Measurements from ENCODE around the gene DLEC1.

Gene DLEC1

DNA sequence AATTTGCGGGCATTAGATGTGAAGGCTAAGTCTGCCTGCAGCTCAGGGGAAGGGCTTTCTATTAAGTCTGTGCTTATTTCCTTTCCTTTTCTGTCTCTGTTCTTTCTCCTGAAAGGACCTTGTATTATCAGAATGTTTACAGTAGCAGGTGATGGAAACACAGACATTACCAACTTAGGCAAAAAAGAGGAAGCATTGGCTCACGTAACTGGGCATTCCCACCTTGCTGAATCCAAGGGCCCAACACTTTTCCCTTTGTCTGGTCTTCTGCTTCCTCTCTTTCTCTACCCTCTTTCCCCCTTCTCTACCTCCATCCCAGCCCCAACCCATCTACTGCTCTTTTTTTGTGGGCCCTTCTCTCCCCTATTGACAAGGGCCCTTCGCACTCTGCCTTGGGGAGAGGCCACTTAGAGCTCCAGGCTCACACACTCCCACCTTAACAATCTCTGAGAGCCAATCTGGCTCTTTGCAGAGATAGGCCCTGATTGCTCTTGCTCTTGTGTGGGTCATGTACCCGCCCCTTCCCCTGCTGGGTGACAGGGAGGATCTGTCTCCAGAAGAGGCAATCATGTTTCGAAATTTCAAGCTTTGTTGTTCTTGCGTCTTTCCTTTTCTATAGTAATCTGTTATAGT is 62.9 kb downstream of the DLEC1 start:
- Histone ChIP-seq H3K4me2 (ENCODE audit: low read depth, low read length, poor library complexity, severe bottlenecking) (no peak overlapping the region), H3K36me3 (ENCODE audit: insufficient read depth, low read length) (no peaks in the 10 kb centered on the region), H3K9ac (ENCODE audit: low read depth, low read length, poor library complexity, severe bottlenecking) (no peak overlapping the region), H3K79me2 (ENCODE audit: insufficient read depth, low read length) (no peaks in the 10 kb centered on the region), H3K27me3 (ENCODE audit: insufficient read depth, low read length, poor library complexity, severe bottlenecking) (no peaks in the 10 kb centered on the region), H3K9me3 (ENCODE audit: insufficient read depth, low read depth, low read length) (peaks cover 5% of the 10 kb centered on the region; the same call in 1 of the 2 replicates), H2AFZ (ENCODE audit: low read length) (no peak overlapping the region), H3K9me2 (replicated peaks; ENCODE audit: low read depth, low read length) (no peaks in the 10 kb centered on the region), H3K4me3 (ENCODE audit: low read length, poor library complexity, severe bottlenecking) (no peak overlapping the region), H4K20me1 (ENCODE audit: insufficient read depth, low read length, poor library complexity, severe bottlenecking) (no peaks in the 10 kb centered on the region), H3F3A (ENCODE audit: low read depth) (no peaks in the 10 kb centered on the region), H3K4me1 (ENCODE audit: insufficient read depth, low read length, poor library complexity, severe bottlenecking) (no peaks in the 10 kb centered on the region)
- TF ChIP-seq EZH2phosphoT487 (IDR thresholded peaks at IDR 0.05; ENCODE audit: borderline replicate concordance): no peak
- TF ChIP-seq, protein P1, sequence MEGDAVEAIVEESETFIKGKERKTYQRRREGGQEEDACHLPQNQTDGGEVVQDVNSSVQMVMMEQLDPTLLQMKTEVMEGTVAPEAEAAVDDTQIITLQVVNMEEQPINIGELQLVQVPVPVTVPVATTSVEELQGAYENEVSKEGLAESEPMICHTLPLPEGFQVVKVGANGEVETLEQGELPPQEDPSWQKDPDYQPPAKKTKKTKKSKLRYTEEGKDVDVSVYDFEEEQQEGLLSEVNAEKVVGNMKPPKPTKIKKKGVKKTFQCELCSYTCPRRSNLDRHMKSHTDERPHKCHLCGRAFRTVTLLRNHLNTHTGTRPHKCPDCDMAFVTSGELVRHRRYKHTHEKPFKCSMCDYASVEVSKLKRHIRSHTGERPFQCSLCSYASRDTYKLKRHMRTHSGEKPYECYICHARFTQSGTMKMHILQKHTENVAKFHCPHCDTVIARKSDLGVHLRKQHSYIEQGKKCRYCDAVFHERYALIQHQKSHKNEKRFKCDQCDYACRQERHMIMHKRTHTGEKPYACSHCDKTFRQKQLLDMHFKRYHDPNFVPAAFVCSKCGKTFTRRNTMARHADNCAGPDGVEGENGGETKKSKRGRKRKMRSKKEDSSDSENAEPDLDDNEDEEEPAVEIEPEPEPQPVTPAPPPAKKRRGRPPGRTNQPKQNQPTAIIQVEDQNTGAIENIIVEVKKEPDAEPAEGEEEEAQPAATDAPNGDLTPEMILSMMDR (conservative IDR thresholded peaks at IDR 0.05; ENCODE audit: low read length): no peak

DNA sequence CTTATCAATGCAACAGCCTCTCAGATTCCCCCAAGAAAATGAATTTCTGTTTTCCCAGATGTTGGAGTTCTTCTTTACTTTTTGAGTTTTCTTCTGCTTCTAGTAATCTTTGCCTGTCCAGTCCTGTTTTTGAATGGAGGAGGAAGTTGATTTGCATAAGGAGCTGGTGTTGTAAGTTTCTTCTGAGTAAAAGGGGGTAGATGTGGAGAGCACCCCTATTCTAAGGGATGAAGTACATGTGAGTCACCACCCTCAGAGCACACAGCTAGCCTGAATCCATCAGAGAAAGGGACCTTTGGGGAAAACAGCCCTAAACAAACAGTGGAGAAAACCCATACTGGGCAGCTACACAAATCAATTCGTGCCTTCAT is 63.4 kb downstream of the DLEC1 start:
- H3K9me2 ChIP-seq (replicated peaks; ENCODE audit: low read depth, low read length): no peaks in the 10 kb centered on the region
- TF ChIP-seq, protein P1 (conservative IDR thresholded peaks at IDR 0.05; ENCODE audit: low read length): no peak
- no peak for TF ChIP-seq EZH2phosphoT487 (IDR thresholded peaks at IDR 0.05; ENCODE audit: borderline replicate concordance)
- no peaks in the 10 kb centered on the region for H4K20me1 ChIP-seq (ENCODE audit: insufficient read depth, low read length, poor library complexity, severe bottlenecking)
- no peak overlapping the region for H3K4me2 ChIP-seq (ENCODE audit: low read depth, low read length, poor library complexity, severe bottlenecking)
- H3K36me3 ChIP-seq (ENCODE audit: insufficient read depth, low read length): no peaks in the 10 kb centered on the region
- H3K9ac ChIP-seq (ENCODE audit: low read depth, low read length, poor library complexity, severe bottlenecking): no peak overlapping the region
- no peak overlapping the region for H3K4me3 ChIP-seq (ENCODE audit: low read length, poor library complexity, severe bottlenecking)
- no peak overlapping the region for H2AFZ ChIP-seq (ENCODE audit: low read length)
- H3F3A ChIP-seq (ENCODE audit: low read depth): no peaks in the 10 kb centered on the region
- H3K79me2 ChIP-seq (ENCODE audit: insufficient read depth, low read length): no peaks in the 10 kb centered on the region
- no peaks in the 10 kb centered on the region for H3K4me1 ChIP-seq (ENCODE audit: insufficient read depth, low read length, poor library complexity, severe bottlenecking)
- peaks cover 5% of the 10 kb centered on the region; the same call in 1 of the 2 replicates for H3K9me3 ChIP-seq (ENCODE audit: insufficient read depth, low read depth, low read length)
- no peaks in the 10 kb centered on the region for H3K27me3 ChIP-seq (ENCODE audit: insufficient read depth, low read length, poor library complexity, severe bottlenecking)

DNA sequence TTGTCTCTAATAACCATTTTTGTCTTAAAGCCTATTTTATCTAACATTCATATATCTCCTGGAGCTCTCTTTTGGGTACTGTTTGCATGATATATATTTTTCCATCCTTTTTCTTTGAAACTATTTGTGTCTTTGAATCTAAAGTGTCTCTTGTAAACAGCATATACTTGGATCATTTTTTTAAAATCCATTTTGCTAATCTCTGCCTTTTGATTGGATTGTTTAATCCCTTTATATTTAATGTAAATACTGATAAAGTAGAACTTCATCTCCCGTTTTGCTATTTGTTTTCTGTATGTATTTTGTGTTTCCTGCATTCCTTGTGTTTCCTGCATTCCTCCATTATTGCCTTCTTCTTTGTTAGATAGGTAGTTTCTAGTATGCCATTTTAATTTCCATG is 66.5 kb downstream of the DLEC1 start:
- H3K9ac ChIP-seq (ENCODE audit: low read depth, low read length, poor library complexity, severe bottlenecking): no peak overlapping the region
- H3K27me3 ChIP-seq (ENCODE audit: insufficient read depth, low read length, poor library complexity, severe bottlenecking): no peaks in the 10 kb centered on the region
- no peak overlapping the region for H3K4me3 ChIP-seq (ENCODE audit: low read length, poor library complexity, severe bottlenecking)
- TF ChIP-seq EZH2phosphoT487 (IDR thresholded peaks at IDR 0.05; ENCODE audit: borderline replicate concordance): no peak
- TF ChIP-seq, protein P1 (conservative IDR thresholded peaks at IDR 0.05; ENCODE audit: low read length): no peak
- H3K36me3 ChIP-seq (ENCODE audit: insufficient read depth, low read length): no peaks in the 10 kb centered on the region
- no peaks in the 10 kb centered on the region for H4K20me1 ChIP-seq (ENCODE audit: insufficient read depth, low read length, poor library complexity, severe bottlenecking)
- peaks cover 5% of the 10 kb centered on the region; the same call in 1 of the 2 replicates for H3K9me3 ChIP-seq (ENCODE audit: insufficient read depth, low read depth, low read length)
- no peak overlapping the region for H3K4me2 ChIP-seq (ENCODE audit: low read depth, low read length, poor library complexity, severe bottlenecking)
- H3F3A ChIP-seq (ENCODE audit: low read depth): no peaks in the 10 kb centered on the region
- H3K4me1 ChIP-seq (ENCODE audit: insufficient read depth, low read length, poor library complexity, severe bottlenecking): no peaks in the 10 kb centered on the region
- no peak overlapping the region for H2AFZ ChIP-seq (ENCODE audit: low read length)
- H3K9me2 ChIP-seq (replicated peaks; ENCODE audit: low read depth, low read length): no peaks in the 10 kb centered on the region
- H3K79me2 ChIP-seq (ENCODE audit: insufficient read depth, low read length): no peaks in the 10 kb centered on the region

Data from Loucy (cell line).